Aortic smooth muscle cell (primary cell): ENCODE data around the gene STAM2. TPM values are rescaled to one million over a fixed set of nuclear protein-coding genes. Genes with fewer than 3 reads are reported as not detected.

Experiments used
- total RNA-seq: library from RNA; depleted of rRNA; stranded (reverse); fragments of >200 nt; gene quantifications from 2 replicates; pipeline ENCODE4 v1.2.3, GENCODE V29; 2014

The STAM2 gene
- 40.3 and 48.8 TPM in 2 replicates for total RNA-seq

DNA sequence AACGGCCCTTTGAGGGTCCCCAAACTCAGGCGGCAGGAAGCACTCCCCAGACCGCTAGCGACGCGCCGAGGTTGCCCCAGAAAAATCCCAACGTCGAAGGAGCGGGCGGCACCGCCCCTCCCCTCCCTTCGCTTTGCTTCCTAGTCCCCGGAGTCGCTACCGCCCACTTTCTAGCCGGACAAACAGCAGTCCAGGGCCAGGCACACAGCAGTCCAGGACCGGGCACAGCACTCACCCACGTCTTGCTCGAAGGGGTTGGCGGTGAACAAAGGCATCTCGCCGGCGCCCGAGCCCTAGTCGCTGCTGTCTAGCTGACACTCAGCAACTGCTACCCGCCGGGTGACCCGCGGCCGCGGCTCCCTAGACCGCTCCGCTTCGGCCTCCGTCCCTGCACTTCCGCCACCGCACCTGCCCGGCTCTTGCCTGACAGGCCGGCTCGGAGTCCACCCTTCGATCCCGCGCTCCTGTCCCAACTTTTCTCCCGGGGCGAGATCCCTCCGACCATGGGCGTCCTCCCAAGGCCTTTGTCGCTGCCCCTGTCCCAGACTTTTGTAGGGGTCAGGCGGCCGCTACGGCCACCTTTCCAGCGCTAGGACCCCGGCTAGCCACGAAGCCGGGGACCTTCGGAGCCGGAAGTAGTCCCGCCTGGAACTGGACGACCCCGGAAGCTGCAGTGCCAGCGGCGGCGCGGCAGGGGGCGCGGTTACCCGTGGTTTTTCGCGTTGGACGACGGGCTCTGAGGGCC is at the start of gene STAM2:
TSS of gene STAM2 (minus strand) at position 396 of the 745 bp plus-strand sequence. CDS start at position 275, 121 bp downstream.

GRCh38 chr2:152098496-152099366 is 76.8 kb downstream of the STAM2 start, which contains the start of gene CACNB4:
Gene CACNB4, minus strand, starts transcription at chr2:152099044.

Other genes starting within 250 kb of the STAM2 start
- gene CACNB4, start 76.7 kb downstream of the STAM2 start, total RNA-seq, result 0.79 and 1.3 TPM in 2 replicates
- gene FMNL2, start 159.4 kb upstream of the STAM2 start, total RNA-seq, result 8.7 and 11.7 TPM in 2 replicates